ENCODE results near the gene PPARA. TPM values are rescaled to one million over a fixed set of nuclear protein-coding genes. Genes with fewer than 3 reads are reported as not detected.

Gene PPARA
- total and polyA plus RNA-seq, 2 donors (not counting 1 experiment from before 2014, with no cell fraction given), result 4.1 to 29.8 TPM

DNA sequence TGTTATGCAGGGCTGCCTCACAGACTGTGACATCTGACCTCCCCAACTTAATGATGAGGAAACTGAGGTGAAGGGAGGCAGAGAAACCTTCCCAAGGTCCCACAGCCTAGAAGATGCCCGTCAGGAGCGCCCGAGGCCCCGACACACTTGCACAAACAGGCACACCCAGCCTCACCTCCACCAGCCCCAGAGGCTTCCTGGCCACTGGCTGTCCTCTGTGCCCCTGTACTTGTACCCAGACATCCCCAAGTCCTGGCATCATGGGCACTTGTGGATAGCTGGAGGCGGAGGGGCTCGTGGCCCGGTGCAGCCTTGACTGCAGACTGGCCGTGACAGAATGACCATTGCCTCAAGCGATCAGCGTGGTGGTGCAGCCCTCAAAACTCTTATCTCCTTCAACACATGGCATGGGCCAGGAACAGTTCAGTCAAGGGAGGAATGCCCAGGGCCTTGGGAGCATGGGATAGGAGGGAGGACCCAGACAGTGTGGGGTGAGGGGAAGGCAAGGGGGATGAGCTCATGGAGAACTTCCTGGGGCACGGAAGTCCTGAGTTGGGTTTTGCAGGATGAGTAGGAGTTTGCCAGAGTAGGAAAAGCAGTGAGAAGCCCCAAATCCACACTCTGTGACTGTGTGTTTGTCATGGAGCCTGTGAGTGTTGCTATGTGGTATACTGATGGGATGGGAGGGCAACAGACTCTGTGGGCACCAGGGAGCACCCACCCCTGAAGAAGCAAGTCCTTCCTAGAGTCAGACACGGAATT is 25.8 kb upstream of the PPARA start:
- Histone ChIP-seq H3K4me3 (ENCODE audit: control extremely low read depth in 1 of 5, extremely low read depth in 1 of 5, insufficient read depth in 1 of 5, low read depth in 2 of 5, low read length in 4 of 5) (no peak overlapping the region), H4K20me1 (ENCODE audit: control insufficient read depth, insufficient read depth, low read length, poor library complexity, severe bottlenecking) (no peaks in the 10 kb centered on the region), H3K36me3 (replicated peaks in 1 of 2; ENCODE audit: control extremely low read depth in 1 of 2, control insufficient read depth in 1 of 2, extremely low read depth in 1 of 2, insufficient read depth in 2 of 2, low read length in 1 of 2) (no peaks in the 10 kb centered on the region), H3K4me1 (ENCODE audit: control insufficient read depth in 2 of 2, insufficient read depth in 2 of 2, low read length in 2 of 2) (peaks cover 15 to 24% of the 10 kb centered on the region in 2 donors), H3K4me2 (replicated peaks; ENCODE audit: low read depth, low read length, poor library complexity, severe bottlenecking) (no peak overlapping the region), H3K27me3 (replicated peaks in 1 of 4; ENCODE audit: control extremely low read depth in 1 of 4, control insufficient read depth in 3 of 4, insufficient read depth in 4 of 4, low read length in 3 of 4) (no peaks in the 10 kb centered on the region), H3K9me3 (ENCODE audit: control extremely low read depth in 1 of 3, control insufficient read depth in 2 of 3, insufficient read depth in 1 of 3, low read length in 2 of 3) (no peaks in the 10 kb centered on the region), H3K27ac (ENCODE audit: low read length in 2 of 2) (no peak overlapping the region), H3K9ac (ENCODE audit: low read length) (no peak overlapping the region), H3K79me2 (ENCODE audit: control insufficient read depth, insufficient read depth, low read length) (peaks cover 2% of the 10 kb centered on the region), H2AFZ (ENCODE audit: insufficient read depth, low read depth, low read length, poor library complexity, severe bottlenecking) (no peak overlapping the region)
- CTCF ChIA-PET, result interaction anchor here (0.6 to 10.4 kb wide), 7 partner anchors 8 to 418 kb away, joined by 3 to 228 read pairs (median 4); partner anchors contain the start of gene GTSE1
- DNase-seq (no peak), ATAC-seq (ENCODE audit: low read depth) (no peak)
- H3K9me3 Mint-ChIP-seq (ENCODE audit: insufficient read depth), result no peaks in the 10 kb centered on the region
- POLR2A ChIA-PET, result no interaction called here
- H3K27ac Mint-ChIP-seq, result no peak overlapping the region
- 99% methylated on average over 7 of the region's 12 CpGs for WGBS (ENCODE audit: insufficient coverage)
- no peaks in the 10 kb centered on the region for H3K27me3 Mint-ChIP-seq
- H3K4me3 Mint-ChIP-seq, result no peak overlapping the region
- intact Hi-C loops (cut with micrococcal nuclease), result no loop called here
- peaks cover 11% of the 10 kb centered on the region for H3K4me1 Mint-ChIP-seq
- TF ChIP-seq, protein P1, sequence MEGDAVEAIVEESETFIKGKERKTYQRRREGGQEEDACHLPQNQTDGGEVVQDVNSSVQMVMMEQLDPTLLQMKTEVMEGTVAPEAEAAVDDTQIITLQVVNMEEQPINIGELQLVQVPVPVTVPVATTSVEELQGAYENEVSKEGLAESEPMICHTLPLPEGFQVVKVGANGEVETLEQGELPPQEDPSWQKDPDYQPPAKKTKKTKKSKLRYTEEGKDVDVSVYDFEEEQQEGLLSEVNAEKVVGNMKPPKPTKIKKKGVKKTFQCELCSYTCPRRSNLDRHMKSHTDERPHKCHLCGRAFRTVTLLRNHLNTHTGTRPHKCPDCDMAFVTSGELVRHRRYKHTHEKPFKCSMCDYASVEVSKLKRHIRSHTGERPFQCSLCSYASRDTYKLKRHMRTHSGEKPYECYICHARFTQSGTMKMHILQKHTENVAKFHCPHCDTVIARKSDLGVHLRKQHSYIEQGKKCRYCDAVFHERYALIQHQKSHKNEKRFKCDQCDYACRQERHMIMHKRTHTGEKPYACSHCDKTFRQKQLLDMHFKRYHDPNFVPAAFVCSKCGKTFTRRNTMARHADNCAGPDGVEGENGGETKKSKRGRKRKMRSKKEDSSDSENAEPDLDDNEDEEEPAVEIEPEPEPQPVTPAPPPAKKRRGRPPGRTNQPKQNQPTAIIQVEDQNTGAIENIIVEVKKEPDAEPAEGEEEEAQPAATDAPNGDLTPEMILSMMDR (IDR thresholded peaks at IDR 0.05), result no peak
- TF ChIP-seq EZH2 (IDR thresholded peaks at IDR 0.05; ENCODE audit: borderline replicate concordance, insufficient read depth, low read depth, low read length, poor library complexity, severe bottlenecking), result no peak

DNA sequence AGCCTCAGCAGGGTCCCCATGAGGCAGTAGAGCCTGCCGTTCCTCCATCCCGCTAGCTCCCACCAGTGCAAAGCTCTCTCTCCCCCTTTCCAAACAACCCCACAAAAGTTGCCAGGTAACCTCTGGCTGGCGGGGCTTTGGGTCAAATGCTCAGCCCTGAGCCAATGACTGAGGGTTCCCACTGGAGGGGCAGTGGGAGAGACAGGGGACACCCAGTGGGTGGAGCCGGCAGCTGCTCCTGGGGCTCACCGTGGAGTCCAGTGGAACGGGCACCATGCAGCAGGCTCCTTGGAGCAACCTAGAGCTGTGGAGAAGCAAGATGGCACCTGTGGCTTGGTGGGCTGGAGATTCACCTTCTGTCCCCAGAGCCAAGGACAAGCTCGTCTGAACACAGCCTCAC is 25.0 kb upstream of the PPARA start:
- Histone ChIP-seq H3K9ac (ENCODE audit: low read length) (no peak overlapping the region), H3K27me3 (replicated peaks in 1 of 4; ENCODE audit: control extremely low read depth in 1 of 4, control insufficient read depth in 3 of 4, insufficient read depth in 4 of 4, low read length in 3 of 4) (no peaks in the 10 kb centered on the region), H3K27ac (ENCODE audit: low read length in 2 of 2) (no peak overlapping the region), H3K9me3 (ENCODE audit: control extremely low read depth in 1 of 3, control insufficient read depth in 2 of 3, insufficient read depth in 1 of 3, low read length in 2 of 3) (peaks cover 0 to 2% (median 0%) of the 10 kb centered on the region in 3 donors), H3K36me3 (replicated peaks in 1 of 2; ENCODE audit: control extremely low read depth in 1 of 2, control insufficient read depth in 1 of 2, extremely low read depth in 1 of 2, insufficient read depth in 2 of 2, low read length in 1 of 2) (no peaks in the 10 kb centered on the region), H3K4me3 (ENCODE audit: control extremely low read depth in 1 of 5, extremely low read depth in 1 of 5, insufficient read depth in 1 of 5, low read depth in 2 of 5, low read length in 4 of 5) (no peak overlapping the region), H3K79me2 (ENCODE audit: control insufficient read depth, insufficient read depth, low read length) (peaks cover 8% of the 10 kb centered on the region), H3K4me2 (replicated peaks; ENCODE audit: low read depth, low read length, poor library complexity, severe bottlenecking) (no peak overlapping the region), H2AFZ (ENCODE audit: insufficient read depth, low read depth, low read length, poor library complexity, severe bottlenecking) (no peak overlapping the region), H4K20me1 (ENCODE audit: control insufficient read depth, insufficient read depth, low read length, poor library complexity, severe bottlenecking) (no peaks in the 10 kb centered on the region), H3K4me1 (ENCODE audit: control insufficient read depth in 2 of 2, insufficient read depth in 2 of 2, low read length in 2 of 2) (peaks cover 22 to 31% of the 10 kb centered on the region in 2 donors)
- Mint-ChIP-seq H3K9me3 (ENCODE audit: insufficient read depth) (no peaks in the 10 kb centered on the region), H3K27me3 (no peaks in the 10 kb centered on the region), H3K27ac (no peak overlapping the region), H3K4me3 (no peak overlapping the region), H3K4me1 (peaks cover 18% of the 10 kb centered on the region)
- ChIA-PET POLR2A (no interaction called here), CTCF (interaction anchor here (0.6 to 10.4 kb wide), 7 partner anchors 8 to 417 kb away, joined by 3 to 228 read pairs (median 3); partner anchors contain the start of gene CDPF1)
- 98% methylated on average over 7 of the region's 7 CpGs for WGBS (ENCODE audit: insufficient coverage)
- ATAC-seq (ENCODE audit: low read depth), result no peak
- TF ChIP-seq EZH2 (IDR thresholded peaks at IDR 0.05; ENCODE audit: borderline replicate concordance, insufficient read depth, low read depth, low read length, poor library complexity, severe bottlenecking), result no peak
- TF ChIP-seq, protein P1 (IDR thresholded peaks at IDR 0.05), result no peak
- intact Hi-C loops (cut with micrococcal nuclease), result no loop called here
- DNase-seq, result no peak

Measured in B cell (primary cell).